NCI-H1417 (cell line): ENCODE data around the gene ZCCHC8.
A peak's percentile ranks its signal among the peaks of the same experiment; 100 is the strongest.
"Not testable (repeated sequence)": the region's sequence is repeated elsewhere in the genome, so short reads cannot be mapped to it uniquely, and the experiment has no call there.

ENCODE experiments used
- DNase-seq, 3 experiments: peaks; one replicate each; lab custom pipeline; 2025; lab: John Stamatoyannopoulos, UW

Gene ZCCHC8

GRCh38 chr12:122500685-122501488, at the start of gene ZCCHC8:
TSS of gene ZCCHC8 (minus strand) at chr12:122500932. CDS start at chr12:122500840, 92 bp downstream.
- peak; percentile 99 to 100 (median 99) for DNase-seq

GRCh38 chr12:122547330-122547729, 46.6 kb upstream of the ZCCHC8 start:
- no peak for DNase-seq

GRCh38 chr12:122545855-122546254, 45.1 kb upstream of the ZCCHC8 start:
- no peak for DNase-seq

GRCh38 chr12:122544537-122544936, 43.8 kb upstream of the ZCCHC8 start:
- DNase-seq, result no peak

- DNase-seq, result no peak
Observed at GRCh38 chr12:122538496-122538895, 37.8 kb upstream of the ZCCHC8 start.

- no peak for DNase-seq
Observed at GRCh38 chr12:122537021-122537420, 36.3 kb upstream of the ZCCHC8 start.

- no peak for DNase-seq
Observed at GRCh38 chr12:122533856-122534255, 33.1 kb upstream of the ZCCHC8 start.

GRCh38 chr12:122528992-122529391, 28.3 kb upstream of the ZCCHC8 start:
- no peak for DNase-seq

- DNase-seq, result no peak
Observed at GRCh38 chr12:122528582-122528981, 27.9 kb upstream of the ZCCHC8 start.

- DNase-seq, result peak in 1 of 3 experiments; percentile 83
Observed at GRCh38 chr12:122527478-122527944, 26.8 kb upstream of the ZCCHC8 start.

GRCh38 chr12:122526683-122527477, 26.1 kb upstream of the ZCCHC8 start, which contains the start of the genes KNTC1 and RSRC2:
TSS of gene KNTC1 (plus strand) at chr12:122527249. CDS start at chr12:122530064, 2,815 bp downstream.
TSS of gene RSRC2 (minus strand) at chr12:122526936. CDS start at chr12:122526853, 83 bp downstream.
- DNase-seq, result peak; percentile 100

GRCh38 chr12:122523846-122524718, 23.4 kb upstream of the ZCCHC8 start:
- peak in 1 of 3 experiments; percentile 20 for DNase-seq

GRCh38 chr12:122523280-122523679, 22.5 kb upstream of the ZCCHC8 start:
- DNase-seq, result no peak

GRCh38 chr12:122520676-122521075, 19.9 kb upstream of the ZCCHC8 start:
- DNase-seq, result no peak

GRCh38 chr12:122519418-122519817, 18.7 kb upstream of the ZCCHC8 start:
- DNase-seq, result no peak

- no peak for DNase-seq
Observed at GRCh38 chr12:122518908-122519307, 18.2 kb upstream of the ZCCHC8 start.

- DNase-seq, result no peak
Observed at GRCh38 chr12:122517877-122518276, 17.1 kb upstream of the ZCCHC8 start.

- no peak for DNase-seq
Observed at GRCh38 chr12:122516544-122517361, 16.0 kb upstream of the ZCCHC8 start.

- DNase-seq, result no peak
Observed at GRCh38 chr12:122515275-122515674, 14.5 kb upstream of the ZCCHC8 start.

- DNase-seq, result no peak
Observed at GRCh38 chr12:122513660-122514059, 12.9 kb upstream of the ZCCHC8 start.

GRCh38 chr12:122513028-122513427, 12.3 kb upstream of the ZCCHC8 start:
- not testable (repeated sequence) for DNase-seq
